GM18499 (cell line): Measurements from ENCODE around the gene ANKRD24.
"Not testable (repeated sequence)": the region's sequence is repeated elsewhere in the genome, so short reads cannot be mapped to it uniquely, and the experiment has no call there.

Experiments used
- ATAC-seq: cut with Tn5 transposase; IDR thresholded peaks from one replicate; pipeline ENCODE4 v1.9.1; 2021; ENCODE audit warnings: moderate number of reproducible peaks; ENCODE audit not compliant: insufficient read depth, unreplicated experiment

ANKRD24 gene

GRCh38 chr19:4264812-4265211 lies 82.3 kb downstream of the ANKRD24 start:
- no peak for ATAC-seq

GRCh38 chr19:4266253-4267000 lies 83.9 kb downstream of the ANKRD24 start:
- no peak for ATAC-seq

GRCh38 chr19:4267101-4267900 lies 84.8 kb downstream of the ANKRD24 start:
- no peak for ATAC-seq

GRCh38 chr19:4267901-4268815 lies 85.7 kb downstream of the ANKRD24 start:
- ATAC-seq, result no peak

GRCh38 chr19:4268816-4269430 lies 86.4 kb downstream of the ANKRD24 start:
- no peak for ATAC-seq

- no peak for ATAC-seq
Measured at GRCh38 chr19:4272894-4273293, 90.4 kb downstream of the ANKRD24 start.

GRCh38 chr19:4274321-4274686 lies 91.8 kb downstream of the ANKRD24 start:
- ATAC-seq, result not testable (repeated sequence)
